ENCODE results near the gene DDX41. TPM values are rescaled to one million over a fixed set of nuclear protein-coding genes. Genes with fewer than 3 reads are reported as not detected.

The DDX41 gene
- total RNA-seq, 2 donors from 2014 or later, result 84.3 to 134 TPM

DNA sequence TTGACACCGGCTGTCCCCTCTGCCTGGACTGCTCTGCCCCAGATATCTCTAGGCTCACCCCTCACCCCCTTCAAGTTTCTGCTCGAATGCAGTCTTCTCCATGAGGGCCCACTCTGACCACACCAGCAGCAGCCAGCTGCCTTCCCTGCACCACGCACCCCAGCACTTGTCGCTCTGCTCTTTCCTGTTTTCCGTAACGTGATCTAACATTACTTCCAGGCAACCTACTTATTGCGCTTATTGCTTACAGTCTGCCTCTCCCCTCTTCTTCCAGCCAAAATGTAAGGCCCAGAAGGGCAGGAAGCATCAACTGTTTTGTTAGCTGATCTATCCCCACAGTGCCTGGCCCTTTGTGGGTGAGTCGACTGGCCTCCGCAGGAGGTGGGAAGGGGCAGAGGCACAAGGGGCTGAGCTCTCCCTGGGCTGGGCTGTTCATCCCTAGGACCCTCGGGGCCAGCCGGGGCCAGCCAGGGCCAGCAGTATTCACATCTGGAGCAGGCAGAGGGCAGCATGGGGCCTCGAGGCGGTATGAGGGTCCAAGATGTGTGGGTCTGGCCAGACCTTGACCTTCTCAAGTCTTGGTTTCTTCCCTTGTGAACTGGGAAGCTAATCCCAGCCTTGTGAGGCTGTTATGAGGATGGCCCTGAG is 31.7 kb downstream of the DDX41 start:
- TF ChIP-seq, protein P1, sequence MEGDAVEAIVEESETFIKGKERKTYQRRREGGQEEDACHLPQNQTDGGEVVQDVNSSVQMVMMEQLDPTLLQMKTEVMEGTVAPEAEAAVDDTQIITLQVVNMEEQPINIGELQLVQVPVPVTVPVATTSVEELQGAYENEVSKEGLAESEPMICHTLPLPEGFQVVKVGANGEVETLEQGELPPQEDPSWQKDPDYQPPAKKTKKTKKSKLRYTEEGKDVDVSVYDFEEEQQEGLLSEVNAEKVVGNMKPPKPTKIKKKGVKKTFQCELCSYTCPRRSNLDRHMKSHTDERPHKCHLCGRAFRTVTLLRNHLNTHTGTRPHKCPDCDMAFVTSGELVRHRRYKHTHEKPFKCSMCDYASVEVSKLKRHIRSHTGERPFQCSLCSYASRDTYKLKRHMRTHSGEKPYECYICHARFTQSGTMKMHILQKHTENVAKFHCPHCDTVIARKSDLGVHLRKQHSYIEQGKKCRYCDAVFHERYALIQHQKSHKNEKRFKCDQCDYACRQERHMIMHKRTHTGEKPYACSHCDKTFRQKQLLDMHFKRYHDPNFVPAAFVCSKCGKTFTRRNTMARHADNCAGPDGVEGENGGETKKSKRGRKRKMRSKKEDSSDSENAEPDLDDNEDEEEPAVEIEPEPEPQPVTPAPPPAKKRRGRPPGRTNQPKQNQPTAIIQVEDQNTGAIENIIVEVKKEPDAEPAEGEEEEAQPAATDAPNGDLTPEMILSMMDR (IDR thresholded peaks at IDR 0.05), result no peak
- Histone ChIP-seq H3K4me3 (no peak overlapping the region), H3K9me3 (no peaks in the 10 kb centered on the region), H3K27ac (no peak overlapping the region), H3K36me3 (no peaks in the 10 kb centered on the region), H3K27me3 (no peaks in the 10 kb centered on the region), H3K4me1 (peaks cover 5% of the 10 kb centered on the region), H3K9ac (ENCODE audit: low read depth in 2 of 2, low read length in 2 of 2) (no peak overlapping the region)
- intact Hi-C loops (cut with DNase I), result no loop called here
- DNase-seq, result no peak

DNA sequence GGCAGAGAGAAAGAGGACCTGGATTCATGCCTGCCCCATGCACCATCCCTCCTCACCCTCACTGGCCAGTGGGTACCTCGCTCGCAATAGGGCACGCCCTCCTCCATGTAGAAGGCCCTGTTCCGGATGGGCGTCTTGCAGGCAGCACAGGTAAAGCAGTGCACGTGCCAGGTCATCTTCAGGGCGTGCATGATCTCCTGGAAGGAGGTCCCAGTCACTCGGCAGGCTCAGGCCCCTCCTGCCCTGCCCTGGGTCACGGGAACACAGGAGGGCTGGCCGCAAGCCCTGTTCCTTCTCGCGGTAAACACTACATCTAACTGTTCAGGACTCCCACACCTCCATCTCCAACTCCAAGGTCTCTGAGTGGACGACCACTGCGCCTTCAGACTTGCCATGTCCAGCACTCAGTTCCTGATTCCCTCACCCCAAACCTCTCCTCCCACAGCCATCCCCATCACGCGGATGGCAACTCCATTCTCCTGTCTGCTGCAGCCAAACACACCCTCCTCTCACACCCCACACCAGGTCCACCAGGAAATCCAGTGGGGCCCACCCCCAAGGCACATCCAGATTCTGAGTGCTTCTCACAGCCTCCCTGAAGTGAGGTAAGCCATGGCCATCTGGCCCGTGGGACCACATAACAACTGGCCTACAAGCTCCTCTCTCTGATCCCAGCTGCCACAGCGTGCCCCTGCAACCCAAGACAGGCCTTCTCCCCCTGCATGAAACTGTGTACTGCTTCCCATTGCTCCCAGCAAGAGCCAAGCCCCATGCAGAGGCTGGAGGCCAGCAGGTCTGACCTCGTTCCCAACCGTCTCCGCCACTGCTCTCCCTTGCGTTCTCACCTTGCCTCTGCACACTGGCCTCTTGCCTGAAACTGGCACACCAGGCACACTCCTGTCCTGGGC is 32.5 kb downstream of the DDX41 start:
- no peaks in the 10 kb centered on the region for H3K36me3 ChIP-seq
- intact Hi-C loops (cut with DNase I), result no loop called here
- no peaks in the 10 kb centered on the region for H3K27me3 ChIP-seq
- H3K27ac ChIP-seq, result no peak overlapping the region
- H3K9ac ChIP-seq (ENCODE audit: low read depth in 2 of 2, low read length in 2 of 2), result no peak overlapping the region
- H3K4me1 ChIP-seq, result peaks cover 3% of the 10 kb centered on the region
- no peak overlapping the region for H3K4me3 ChIP-seq
- no peaks in the 10 kb centered on the region for H3K9me3 ChIP-seq
- DNase-seq, result no peak
- TF ChIP-seq, protein P1 (IDR thresholded peaks at IDR 0.05), result no peak

DNA sequence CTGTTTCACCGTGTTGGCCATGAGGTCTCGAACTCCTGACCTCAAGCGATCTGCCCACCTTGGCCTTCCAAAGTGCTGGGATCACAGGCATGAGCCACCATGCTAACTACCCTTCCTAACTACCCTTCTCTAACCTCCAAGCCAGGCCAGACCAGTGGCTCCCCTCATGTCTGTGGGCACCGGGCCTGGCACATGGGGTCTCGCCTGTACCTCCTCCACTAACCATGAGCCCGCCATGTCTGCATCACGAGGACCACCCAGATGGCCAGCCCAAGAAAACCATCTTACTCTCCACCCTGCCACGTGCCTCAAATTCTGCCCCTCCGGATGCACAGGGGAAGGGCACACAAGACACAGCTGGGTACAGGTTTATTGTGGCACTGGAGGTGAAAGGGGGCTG is 33.7 kb downstream of the DDX41 start:
- H3K36me3 ChIP-seq, result no peaks in the 10 kb centered on the region

DNA sequence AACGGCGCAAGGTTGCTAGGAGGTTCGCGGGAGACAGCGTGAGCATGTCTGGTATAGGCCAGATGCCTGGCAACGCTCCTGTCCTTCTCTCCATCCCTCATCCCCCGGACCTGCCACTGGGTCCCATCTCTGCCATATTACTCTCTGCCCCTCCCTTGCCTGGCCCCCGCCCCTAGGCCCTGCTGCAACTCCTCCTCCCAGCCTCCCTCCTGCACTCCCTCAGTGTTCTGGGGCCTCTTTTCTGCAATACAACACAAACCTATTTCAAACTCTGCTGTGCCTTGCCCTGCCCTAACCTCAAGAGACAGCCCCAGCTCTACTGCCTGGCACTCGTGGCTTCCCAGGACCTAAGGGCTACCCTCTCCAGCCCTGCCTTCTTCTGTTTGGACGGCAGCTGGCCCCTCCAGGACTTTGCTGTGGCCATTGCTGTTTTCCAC is 34.4 kb downstream of the DDX41 start:
- Histone ChIP-seq H3K9me3 (no peaks in the 10 kb centered on the region), H3K36me3 (no peaks in the 10 kb centered on the region), H3K4me3 (no peak overlapping the region), H3K27me3 (no peaks in the 10 kb centered on the region), H3K9ac (ENCODE audit: low read depth in 2 of 2, low read length in 2 of 2) (no peak overlapping the region), H3K27ac (no peak overlapping the region), H3K4me1 (no peaks in the 10 kb centered on the region)
- intact Hi-C loops (cut with DNase I), result no loop called here
- no peak for DNase-seq
- TF ChIP-seq, protein P1 (IDR thresholded peaks at IDR 0.05), result no peak

More for the DNA sequence above, 33.7 kb downstream of the DDX41 start:
- TF ChIP-seq, protein P1 (IDR thresholded peaks at IDR 0.05), result no peak
- H3K27ac ChIP-seq, result no peak overlapping the region
- no peaks in the 10 kb centered on the region for H3K9me3 ChIP-seq
- H3K27me3 ChIP-seq, result no peaks in the 10 kb centered on the region
- no peak overlapping the region for H3K4me3 ChIP-seq
- DNase-seq, result no peak
- intact Hi-C loops (cut with DNase I), result no loop called here
- no peaks in the 10 kb centered on the region for H3K4me1 ChIP-seq
- H3K9ac ChIP-seq (ENCODE audit: low read depth in 2 of 2, low read length in 2 of 2), result no peak overlapping the region

DNA sequence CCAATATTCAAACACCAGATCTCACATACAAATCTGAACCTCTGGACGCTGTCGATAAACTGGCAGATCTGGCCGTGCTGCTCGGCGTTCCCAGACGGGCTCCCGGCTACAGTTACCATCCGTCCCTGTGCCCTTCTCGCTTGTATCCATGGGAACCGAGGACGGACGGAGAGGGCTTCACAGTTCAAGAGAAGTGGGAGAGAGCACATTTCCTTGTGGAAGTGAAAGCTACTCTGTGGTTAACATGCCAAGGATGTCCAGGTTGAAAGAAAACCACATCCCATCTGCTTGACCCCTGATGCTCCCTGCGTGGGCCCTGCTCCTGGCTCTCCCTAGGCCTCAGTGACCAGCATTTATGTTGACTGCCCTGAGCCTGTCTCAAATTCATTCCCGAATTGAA is 37.0 kb downstream of the DDX41 start:
- H3K36me3 ChIP-seq, result no peaks in the 10 kb centered on the region
- H3K4me1 ChIP-seq, result no peaks in the 10 kb centered on the region
- no peak for DNase-seq
- TF ChIP-seq, protein P1 (IDR thresholded peaks at IDR 0.05), result no peak
- peak overlapping the region in 1 of 2 donors; percentile 24 for H3K9ac ChIP-seq (ENCODE audit: low read depth in 2 of 2, low read length in 2 of 2)
- H3K27me3 ChIP-seq, result no peaks in the 10 kb centered on the region
- intact Hi-C loops (cut with DNase I), result no loop called here
- H3K4me3 ChIP-seq, result no peak overlapping the region
- H3K27ac ChIP-seq, result peak overlapping the region; percentile 47
- no peaks in the 10 kb centered on the region for H3K9me3 ChIP-seq

Data from colonic mucosa (tissue), 4 donors.